Measurements from ENCODE around the gene CLTA. TPM values are rescaled to one million over a fixed set of nuclear protein-coding genes. Genes with fewer than 3 reads are reported as not detected.

The CLTA gene
- total RNA-seq, 1 donor from 2014 or later = 104 TPM

GRCh38 chr9:36162211-36162738 lies 28.4 kb upstream of the CLTA start:
- Mint-ChIP-seq H3K27ac (no peak overlapping the region), H3K9me3 (no peaks in the 10 kb centered on the region), H3K4me1 (peaks cover 7% of the 10 kb centered on the region), H3K27me3 (no peaks in the 10 kb centered on the region), H3K4me3 (no peak overlapping the region), H3K36me3 (ENCODE audit: low read depth) (peaks cover 4% of the 10 kb centered on the region)
- ChIA-PET CTCF (interaction anchor here (10.6 kb wide), 1 partner anchor 60 kb away, joined by 299 read pairs; no protein-coding TSS in a partner anchor), POLR2A (no interaction called here)
- DNase-seq (no peak), ATAC-seq (ENCODE audit: low read depth) (no peak)
- TF ChIP-seq, protein P1, sequence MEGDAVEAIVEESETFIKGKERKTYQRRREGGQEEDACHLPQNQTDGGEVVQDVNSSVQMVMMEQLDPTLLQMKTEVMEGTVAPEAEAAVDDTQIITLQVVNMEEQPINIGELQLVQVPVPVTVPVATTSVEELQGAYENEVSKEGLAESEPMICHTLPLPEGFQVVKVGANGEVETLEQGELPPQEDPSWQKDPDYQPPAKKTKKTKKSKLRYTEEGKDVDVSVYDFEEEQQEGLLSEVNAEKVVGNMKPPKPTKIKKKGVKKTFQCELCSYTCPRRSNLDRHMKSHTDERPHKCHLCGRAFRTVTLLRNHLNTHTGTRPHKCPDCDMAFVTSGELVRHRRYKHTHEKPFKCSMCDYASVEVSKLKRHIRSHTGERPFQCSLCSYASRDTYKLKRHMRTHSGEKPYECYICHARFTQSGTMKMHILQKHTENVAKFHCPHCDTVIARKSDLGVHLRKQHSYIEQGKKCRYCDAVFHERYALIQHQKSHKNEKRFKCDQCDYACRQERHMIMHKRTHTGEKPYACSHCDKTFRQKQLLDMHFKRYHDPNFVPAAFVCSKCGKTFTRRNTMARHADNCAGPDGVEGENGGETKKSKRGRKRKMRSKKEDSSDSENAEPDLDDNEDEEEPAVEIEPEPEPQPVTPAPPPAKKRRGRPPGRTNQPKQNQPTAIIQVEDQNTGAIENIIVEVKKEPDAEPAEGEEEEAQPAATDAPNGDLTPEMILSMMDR (IDR thresholded peaks at IDR 0.05) = no peak
- intact Hi-C loops (cut with micrococcal nuclease) = no loop called here

DNA sequence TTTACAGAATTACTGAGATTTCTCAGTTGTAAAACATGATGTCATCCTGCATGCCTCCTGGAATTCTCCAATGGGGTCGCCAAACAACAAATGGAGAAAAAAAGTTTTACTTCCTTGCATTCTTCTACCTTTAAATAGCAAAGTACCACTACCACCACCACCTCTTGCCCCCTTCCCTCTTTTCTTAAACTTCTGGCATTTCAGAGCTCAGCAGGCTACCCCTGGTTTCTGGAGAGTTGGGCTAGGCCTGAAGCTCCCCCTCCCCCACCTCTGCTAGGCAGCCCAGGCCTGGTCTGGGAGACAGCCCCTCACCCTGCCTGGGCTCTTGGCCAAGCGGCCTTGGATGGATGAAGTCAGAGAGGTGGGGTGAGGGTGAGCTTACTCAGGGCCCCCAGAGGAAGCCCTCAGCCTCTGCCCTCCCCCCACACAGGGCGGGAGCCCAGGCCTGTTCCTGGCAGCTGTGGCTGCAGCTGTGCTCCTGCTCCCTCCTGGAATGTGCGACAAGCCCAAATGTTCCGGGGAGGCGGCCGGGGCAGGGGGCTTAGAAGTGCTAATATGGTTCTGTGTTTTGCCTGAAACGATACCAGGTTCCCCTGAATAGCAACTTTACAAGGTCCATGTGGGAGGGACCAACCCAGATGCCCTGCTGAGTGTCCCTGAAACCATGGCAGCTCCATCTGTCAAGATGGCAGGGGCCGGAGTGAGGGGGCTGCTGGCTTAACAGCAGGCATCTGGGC lies 27.5 kb upstream of the CLTA start:
- TF ChIP-seq, protein P1 (IDR thresholded peaks at IDR 0.05) = no peak
- Mint-ChIP-seq H3K36me3 (ENCODE audit: low read depth) (peaks cover 4% of the 10 kb centered on the region), H3K9me3 (no peaks in the 10 kb centered on the region), H3K27me3 (no peaks in the 10 kb centered on the region), H3K27ac (no peak overlapping the region), H3K4me1 (peaks cover 7% of the 10 kb centered on the region), H3K4me3 (no peak overlapping the region)
- no peak for ATAC-seq (ENCODE audit: low read depth)
- ChIA-PET POLR2A (interaction anchor here (1.3 kb wide), 1 partner anchor 11 kb away, joined by 3 read pairs; no protein-coding TSS in a partner anchor), CTCF (interaction anchor here (1.8 to 10.6 kb wide), 2 partner anchors 26 to 61 kb away, joined by 7 to 299 read pairs; partner anchors contain the start of gene GLIPR2)
- no peak for DNase-seq
- intact Hi-C loops (cut with micrococcal nuclease) = no loop called here

- TF ChIP-seq, protein P1 (IDR thresholded peaks at IDR 0.05) = no peak
- Mint-ChIP-seq H3K27ac (no peak overlapping the region), H3K27me3 (no peaks in the 10 kb centered on the region), H3K4me1 (peaks cover 7% of the 10 kb centered on the region), H3K36me3 (ENCODE audit: low read depth) (peaks cover 2% of the 10 kb centered on the region), H3K9me3 (no peaks in the 10 kb centered on the region), H3K4me3 (no peak overlapping the region)
- ChIA-PET CTCF (interaction anchor here (1.2 to 10.6 kb wide), 3 partner anchors 27 to 140 kb away, joined by 3 to 299 read pairs (median 7); partner anchors contain the start of gene GLIPR2), POLR2A (interaction anchor here (1.3 kb wide), 1 partner anchor 11 kb away, joined by 3 read pairs; no protein-coding TSS in a partner anchor)
- no peak for DNase-seq
- intact Hi-C loops (cut with micrococcal nuclease) = no loop called here
- no peak for ATAC-seq (ENCODE audit: low read depth)
These were observed 26.9 kb upstream of the CLTA start for GRCh38 chr9:36163786-36164170.

- Mint-ChIP-seq H3K27me3 (no peaks in the 10 kb centered on the region), H3K27ac (no peak overlapping the region), H3K9me3 (no peaks in the 10 kb centered on the region), H3K4me3 (no peak overlapping the region), H3K4me1 (peaks cover 7% of the 10 kb centered on the region), H3K36me3 (ENCODE audit: low read depth) (peaks cover 1% of the 10 kb centered on the region)
- TF ChIP-seq, protein P1 (IDR thresholded peaks at IDR 0.05) = no peak
- intact Hi-C loops (cut with micrococcal nuclease) = no loop called here
- DNase-seq = no peak
- POLR2A ChIA-PET = interaction anchor here (0.6 to 1.3 kb wide), 3 partner anchors 10 to 1209 kb away, joined by 3 to 4 read pairs (median 3); no protein-coding TSS in a partner anchor
- CTCF ChIA-PET = interaction anchor here (0.9 to 10.6 kb wide), 5 partner anchors 21 to 141 kb away, joined by 3 to 299 read pairs (median 7); partner anchors contain the start of gene GLIPR2
- no peak for ATAC-seq (ENCODE audit: low read depth)
These were observed 26.3 kb upstream of the CLTA start for GRCh38 chr9:36164372-36164771.

- Mint-ChIP-seq H3K27ac (no peak overlapping the region), H3K4me3 (no peak overlapping the region), H3K4me1 (peaks cover 7% of the 10 kb centered on the region), H3K36me3 (ENCODE audit: low read depth) (no peaks in the 10 kb centered on the region), H3K27me3 (peaks cover 1% of the 10 kb centered on the region), H3K9me3 (no peaks in the 10 kb centered on the region)
- intact Hi-C loops (cut with micrococcal nuclease) = no loop called here
- ATAC-seq (ENCODE audit: low read depth) = no peak
- TF ChIP-seq, protein P1 (IDR thresholded peaks at IDR 0.05) = no peak
- no peak for DNase-seq
- CTCF ChIA-PET = interaction anchor here (0.9 to 10.6 kb wide), 6 partner anchors 21 to 142 kb away, joined by 3 to 299 read pairs (median 6); partner anchors contain the start of gene GLIPR2
- POLR2A ChIA-PET = interaction anchor here (0.6 kb wide), 2 partner anchors 9 to 1209 kb away, joined by 3 to 4 read pairs; no protein-coding TSS in a partner anchor
These were observed 25.7 kb upstream of the CLTA start for GRCh38 chr9:36164989-36165388.
